Stimulated activated CD4-positive, alpha-beta T cell treated with anti-CD3 and anti-CD28 coated beads, TNF-alpha, amount 100 ng/mL, for 4 hours (primary cell): Measurements from ENCODE around the gene EPM2A.

Experiments
- DNase-seq, 3 experiments: peaks; one replicate each; pipeline ENCODE4 v3.0.0-alpha.2; 2020; ENCODE audit warnings: low read depth in 3 of 3

The EPM2A gene

GRCh38 chr6:145670311-145670710 lies 65.0 kb downstream of the EPM2A start:
- no peak for DNase-seq

GRCh38 chr6:145669627-145670034 lies 65.7 kb downstream of the EPM2A start:
- DNase-seq = no peak

GRCh38 chr6:145668844-145669243 lies 66.5 kb downstream of the EPM2A start:
- no peak for DNase-seq

GRCh38 chr6:145660676-145661075 lies 74.6 kb downstream of the EPM2A start:
- DNase-seq = no peak

- no peak for DNase-seq
These were observed 79.2 kb downstream of the EPM2A start for GRCh38 chr6:145656128-145656527.

- DNase-seq = no peak
These were observed 82.7 kb downstream of the EPM2A start for GRCh38 chr6:145652572-145652971.

- no peak for DNase-seq
These were observed 83.3 kb downstream of the EPM2A start for GRCh38 chr6:145651988-145652387.

GRCh38 chr6:145648149-145648548 lies 87.2 kb downstream of the EPM2A start:
- DNase-seq = no peak

- DNase-seq = no peak
These were observed 87.7 kb downstream of the EPM2A start for GRCh38 chr6:145647602-145648001.

- no peak for DNase-seq
These were observed 91.6 kb downstream of the EPM2A start for GRCh38 chr6:145643760-145644159.

- peak; percentile 48 to 72 (median 64) for DNase-seq
These were observed 101.2 kb downstream of the EPM2A start for GRCh38 chr6:145633981-145634627.

GRCh38 chr6:145632971-145633370 lies 102.3 kb downstream of the EPM2A start:
- DNase-seq = no peak

- DNase-seq = no peak
These were observed 103.9 kb downstream of the EPM2A start for GRCh38 chr6:145631374-145631773.

- no peak for DNase-seq
These were observed 104.7 kb downstream of the EPM2A start for GRCh38 chr6:145630598-145630997.

GRCh38 chr6:145629478-145629877 lies 105.8 kb downstream of the EPM2A start:
- no peak for DNase-seq

- DNase-seq = no peak
These were observed 107.9 kb downstream of the EPM2A start for GRCh38 chr6:145627451-145627850.

- DNase-seq = no peak
These were observed 108.5 kb downstream of the EPM2A start for GRCh38 chr6:145626857-145627256.

- DNase-seq = no peak
These were observed 112.1 kb downstream of the EPM2A start for GRCh38 chr6:145623231-145623630.

GRCh38 chr6:145621776-145622175 lies 113.5 kb downstream of the EPM2A start:
- no peak for DNase-seq

- DNase-seq = no peak
These were observed 115.2 kb downstream of the EPM2A start for GRCh38 chr6:145620088-145620487.

- DNase-seq = no peak
These were observed 125.8 kb downstream of the EPM2A start for GRCh38 chr6:145609521-145609920.

- no peak for DNase-seq
These were observed 126.5 kb downstream of the EPM2A start for GRCh38 chr6:145608850-145609249.

GRCh38 chr6:145603991-145604390 lies 131.3 kb downstream of the EPM2A start:
- DNase-seq = no peak

GRCh38 chr6:145603424-145603833 lies 131.9 kb downstream of the EPM2A start:
- DNase-seq = no peak
